GM23338 (cell line): Measurements from ENCODE around the gene ARMC9. TPM values are rescaled to one million over a fixed set of nuclear protein-coding genes. Genes with fewer than 3 reads are reported as not detected.

ENCODE experiments used
- ATAC-seq: fragments of 200-7000 bp; cut with Tn5 transposase; 3 replicates; pipeline ENCODE4 v1.9.1; 2020
- DNase-seq: peaks from one replicate; pipeline ENCODE4 v3.0.0-alpha.2; 2015; ENCODE audit warnings: low spot score
- H2AFZ ChIP-seq: fragments of 200-600 bp; sonication (generic); 2 replicates; pipeline ENCODE4 v1.8.0; 2016; ENCODE audit warnings: antibody characterized with exemption, mild to moderate bottlenecking, moderate library complexity
- H3F3A ChIP-seq: fragments of 200-600 bp; sonication (generic); replicated peaks from 2 replicates; pipeline ENCODE4 v1.8.0; 2017; ENCODE audit warnings: antibody characterized with exemption, mixed run types, low read depth
- H3K27ac ChIP-seq: fragments of 200-600 bp; sonication (generic); 2 replicates; pipeline ENCODE4 v1.6.1; 2016; ENCODE audit warnings: low read depth
- H3K27me3 ChIP-seq: fragments of 200-600 bp; sonication (generic); 2 replicates; pipeline ENCODE4 v1.8.0; 2016; ENCODE audit warnings: mild to moderate bottlenecking, mixed run types, moderate library complexity; ENCODE audit not compliant: insufficient read depth
- H3K36me3 ChIP-seq: fragments of 200-600 bp; sonication (generic); 2 replicates; pipeline ENCODE4 v1.8.0; 2016; ENCODE audit warnings: mild to moderate bottlenecking; ENCODE audit not compliant: insufficient read depth
- H3K4me1 ChIP-seq: fragments of 200-600 bp; sonication (generic); 2 replicates; pipeline ENCODE4 v1.8.0; 2016; ENCODE audit warnings: mild to moderate bottlenecking, moderate library complexity; ENCODE audit not compliant: insufficient read depth
- H3K4me2 ChIP-seq: fragments of 200-600 bp; sonication (generic); 2 replicates; pipeline ENCODE4 v1.7.1; 2017; ENCODE audit warnings: mixed run types
- H3K4me3 ChIP-seq: fragments of 200-600 bp; sonication (generic); 2 replicates; pipeline ENCODE4 v1.6.1; 2016; ENCODE audit warnings: mixed run types
- H3K79me2 ChIP-seq: fragments of 200-600 bp; sonication (generic); replicated peaks from 2 replicates; pipeline ENCODE4 v1.8.0; 2017; ENCODE audit warnings: mild to moderate bottlenecking; ENCODE audit not compliant: insufficient read depth
- H3K9me2 ChIP-seq: fragments of 200-600 bp; sonication (generic); 2 replicates; pipeline ENCODE4 v1.8.0; 2017; ENCODE audit not compliant: insufficient read depth
- H4K20me1 ChIP-seq: fragments of 200-600 bp; sonication (generic); replicated peaks from 2 replicates; pipeline ENCODE4 v1.8.0; 2017; ENCODE audit warnings: mild to moderate bottlenecking; ENCODE audit not compliant: insufficient read depth
- H3K27ac Mint-ChIP-seq: 2 replicates; pipeline ENCODE4 v1.8.0; 2020; ENCODE audit warnings: inconsistent platforms, mild to moderate bottlenecking, moderate library complexity, mixed read lengths
- H3K27me3 Mint-ChIP-seq: 3 replicates; pipeline ENCODE4 v1.8.0; 2022; ENCODE audit warnings: low read depth, mild to moderate bottlenecking, moderate library complexity, mixed read lengths, inconsistent platforms; ENCODE audit not compliant: insufficient read depth, poor library complexity
- H3K36me3 Mint-ChIP-seq: 3 replicates; pipeline ENCODE4 v1.8.0; 2021; ENCODE audit warnings: low read depth, mild to moderate bottlenecking, inconsistent platforms, moderate library complexity, mixed read lengths
- H3K4me1 Mint-ChIP-seq: 3 replicates; pipeline ENCODE4 v1.8.0; 2020; ENCODE audit warnings: mild to moderate bottlenecking, inconsistent platforms, mixed read lengths
- H3K4me3 Mint-ChIP-seq: 3 replicates; pipeline ENCODE4 v1.8.0; 2021; ENCODE audit warnings: moderate library complexity, mild to moderate bottlenecking, inconsistent platforms, mixed read lengths
- H3K9me3 Mint-ChIP-seq: 3 replicates; pipeline ENCODE4 v1.8.0; 2020; ENCODE audit warnings: moderate library complexity, mild to moderate bottlenecking, inconsistent platforms, mixed read lengths
- CTCF ChIP-seq, 2 experiments: fragments of 200-600 bp in 1 of 2; sonication (generic) in 1 of 2; conservative IDR thresholded peaks; 2 replicates each; pipeline versions ENCODE4 v1.5.1 to v1.6.1; 2016 to 2017; ENCODE audit warnings: antibody characterized with exemption in 2 of 2, low read depth in 2 of 2, mild to moderate bottlenecking in 2 of 2, moderate library complexity in 1 of 2
- ETS1 ChIP-seq: IDR thresholded peaks from 2 replicates; pipeline ENCODE4 v1.6.1; 2016; ENCODE audit warnings: antibody characterized with exemption
- EZH2phosphoT487 ChIP-seq: fragments of 200-600 bp; sonication (generic); IDR thresholded peaks from one replicate; pipeline ENCODE4 v1.8.1; 2018; ENCODE audit warnings: antibody characterized with exemption; ENCODE audit not compliant: unreplicated experiment
- JUNB ChIP-seq: IDR thresholded peaks from one replicate; pipeline ENCODE4 v1.6.1; 2016; ENCODE audit warnings: antibody characterized with exemption; ENCODE audit not compliant: unreplicated experiment
- NANOG ChIP-seq: IDR thresholded peaks from 2 replicates; pipeline ENCODE4 v1.6.1; 2016; ENCODE audit warnings: antibody characterized with exemption, borderline replicate concordance
- REST ChIP-seq: IDR thresholded peaks from one replicate; pipeline ENCODE4 v1.6.1; 2018; ENCODE audit warnings: antibody characterized with exemption; ENCODE audit not compliant: unreplicated experiment
- ZNF114 ChIP-seq: fragments of 250-450 bp; sonication (Bioruptor Pico); IDR thresholded peaks from 2 replicates; pipeline ENCODE4 v1.5.0; 2020; ENCODE audit warnings: mild to moderate bottlenecking, moderate library complexity
- ZNF462 ChIP-seq: fragments of 250-450 bp; sonication (Bioruptor Pico); IDR thresholded peaks from 2 replicates; pipeline ENCODE4 v1.5.0; 2020; ENCODE audit warnings: mild to moderate bottlenecking, moderate library complexity
- polyA plus RNA-seq: library from polyadenylated mRNA; unstranded; fragments of >200 nt; fragmentation: Nextera tagmentation; extraction: Ambion mirVana; gene quantifications from 2 replicates; pipeline ENCODE4 v1.2.1, GENCODE V29; 2016
- total RNA-seq: library from RNA; depleted of rRNA; stranded (reverse); fragments of >200 nt; shearing (Covaris generic); gene quantifications from 2 replicates; pipeline ENCODE4 v1.2.3, GENCODE V29; 2014

ARMC9 gene
- total and polyA plus RNA-seq, 2 experiments from 2014 or later = 29.2 to 56.0 TPM

GRCh38 chr2:231396058-231396821 is 197.8 kb downstream of the ARMC9 start:
- peak overlapping the region; percentile 73 for H3K4me3 ChIP-seq

More at GRCh38 chr2:231396058-231396821, 197.8 kb downstream of the ARMC9 start:
- H3K4me1 ChIP-seq = peaks cover 32% of the 10 kb centered on the region
- H3K27ac Mint-ChIP-seq = no peak overlapping the region
- peak; percentile 2; the same call in 2 of the 3 replicates for ATAC-seq
- H3F3A ChIP-seq = peaks cover 14% of the 10 kb centered on the region
- peaks cover 70% of the 10 kb centered on the region for H3K4me1 Mint-ChIP-seq
- peaks cover 31% of the 10 kb centered on the region for H3K36me3 Mint-ChIP-seq
- TF ChIP-seq ZNF462 (CRISPR knock-in tag) (no peak), EZH2phosphoT487 (no peak), ZNF114 (no peak), ETS1 (no peak), CTCF (conservative IDR thresholded peaks at IDR 0.05; ENCODE audit: low read depth in 2 of 2) (0 out of 4 replicates have a peak, but pooled peaks of 1 of the 2 experiments have one; percentile 15), REST (no peak), JUNB (no peak), NANOG (no peak)
- peaks cover 27% of the 10 kb centered on the region for H3K27me3 Mint-ChIP-seq
- H3K79me2 ChIP-seq = peaks cover 17% of the 10 kb centered on the region
- 0 out of 2 replicates have a peak overlapping the region, but pooled peaks have one; percentile 28 for H2AFZ ChIP-seq
- no peaks in the 10 kb centered on the region for H3K9me3 Mint-ChIP-seq
- DNase-seq = no peak
- peak overlapping the region; percentile 92 for H3K4me2 ChIP-seq
- H3K4me3 Mint-ChIP-seq = peak overlapping the region; percentile 73
- H3K9me2 ChIP-seq = no peaks in the 10 kb centered on the region
- no peaks in the 10 kb centered on the region for H3K36me3 ChIP-seq
- H4K20me1 ChIP-seq = no peaks in the 10 kb centered on the region
- no peaks in the 10 kb centered on the region for H3K27me3 ChIP-seq
- H3K27ac ChIP-seq = no peak overlapping the region
